ENCODE data around the gene MRTO4. TPM values are rescaled to one million over a fixed set of nuclear protein-coding genes. Genes with fewer than 3 reads are reported as not detected.
"Not testable (repeated sequence)": the region's sequence is repeated elsewhere in the genome, so short reads cannot be mapped to it uniquely, and the experiment has no call there.

MRTO4 gene
- total RNA-seq, 2 donors from 2014 or later, result 17.6 to 27.7 TPM

DNA sequence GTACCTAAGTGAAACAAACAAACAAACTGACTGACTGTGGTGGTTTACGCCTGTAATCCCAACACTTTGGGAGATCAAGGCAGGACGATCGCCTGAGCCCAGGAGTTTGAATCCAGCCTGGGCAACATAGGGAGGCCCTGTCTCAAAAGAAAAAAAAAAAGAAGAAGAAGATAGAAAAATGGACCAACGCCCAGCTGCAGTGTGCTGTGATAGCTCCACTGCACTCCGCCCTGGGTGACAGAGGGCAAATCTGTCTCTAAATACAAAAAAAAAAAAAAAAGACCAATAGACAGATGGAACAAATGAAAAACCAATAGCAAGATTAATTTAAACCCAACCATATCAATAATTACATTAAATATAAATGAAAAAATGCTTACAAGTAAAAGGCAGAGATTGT lies 23.0 kb downstream of the MRTO4 start:
- no peaks in the 10 kb centered on the region for H3K36me3 ChIP-seq (replicated peaks in 1 of 2; ENCODE audit: insufficient read depth in 1 of 2, low read depth in 2 of 2)
- H3K27me3 ChIP-seq, result no peaks in the 10 kb centered on the region
- 87 to 97% methylated on average over 5 of the region's 5 CpGs for WGBS, 2 donors
- intact Hi-C loops (cut with DNase I), result no loop called here
- DNase-seq, result no peak
- peaks cover 38% of the 10 kb centered on the region for H3K4me1 ChIP-seq
- no peaks in the 10 kb centered on the region for H3K9me3 ChIP-seq
- no peak overlapping the region for H3K4me3 ChIP-seq
- no peak overlapping the region for H3K27ac ChIP-seq
- TF ChIP-seq CTCF (IDR thresholded peaks at IDR 0.05), result no peak
- no peak for TF ChIP-seq POLR2A (IDR thresholded peaks at IDR 0.05)
- ATAC-seq, result no peak

DNA sequence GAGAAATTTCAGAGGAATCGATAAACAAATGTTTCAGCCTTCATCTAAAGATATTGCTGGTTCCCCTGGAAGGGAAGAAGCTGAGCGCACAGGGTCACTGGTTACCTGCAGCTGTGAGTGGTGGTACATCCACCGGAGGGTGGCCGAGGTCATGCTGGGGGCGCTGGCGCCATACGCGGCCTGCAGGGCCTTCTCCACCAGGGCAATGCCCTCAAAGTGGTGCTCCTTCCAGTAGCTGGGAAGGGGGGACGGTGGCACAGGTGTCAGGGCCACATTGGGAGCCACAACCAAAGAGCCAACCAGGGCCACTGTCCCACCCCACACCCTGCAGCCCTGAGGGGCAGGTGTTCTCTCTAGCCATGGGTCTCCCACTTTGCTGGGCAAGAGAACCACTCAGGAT lies 32.3 kb downstream of the MRTO4 start:
- peaks cover 35% of the 10 kb centered on the region for H3K4me1 ChIP-seq
- no peaks in the 10 kb centered on the region for H3K27me3 ChIP-seq
- no peak overlapping the region for H3K4me3 ChIP-seq
- no peak for ATAC-seq
- TF ChIP-seq POLR2A (IDR thresholded peaks at IDR 0.05), result no peak
- TF ChIP-seq CTCF (IDR thresholded peaks at IDR 0.05), result no peak
- DNase-seq, result no peak
- H3K9me3 ChIP-seq, result no peaks in the 10 kb centered on the region
- WGBS, 2 donors, result 89 to 100% methylated on average over 7 to 9 of the region's 9 CpGs
- H3K36me3 ChIP-seq (replicated peaks in 1 of 2; ENCODE audit: insufficient read depth in 1 of 2, low read depth in 2 of 2), result peaks cover 0 to 2% of the 10 kb centered on the region in 2 donors
- peak overlapping the region in 1 of 4 donors; percentile 80 for H3K27ac ChIP-seq
- intact Hi-C loops (cut with DNase I), result no loop called here

DNA sequence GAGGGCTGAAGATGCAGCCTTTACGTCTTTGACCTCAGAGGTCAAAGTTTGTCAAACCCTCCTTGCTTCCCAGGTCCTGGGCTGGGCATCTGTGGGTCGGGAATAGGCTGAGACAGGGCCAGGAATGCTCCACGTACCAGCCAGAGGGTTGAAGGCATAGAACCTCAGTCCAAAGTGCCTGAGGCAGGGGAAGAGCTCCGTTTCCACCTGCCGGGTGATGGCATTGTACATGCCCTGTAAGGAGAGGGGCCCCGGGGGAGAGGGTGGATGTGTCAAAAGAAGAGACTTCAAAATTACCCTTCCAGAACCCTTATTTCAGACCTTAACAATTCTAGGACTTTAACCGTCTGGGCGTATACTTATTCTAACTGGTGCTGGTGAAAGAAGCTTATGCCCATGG lies 33.3 kb downstream of the MRTO4 start:
- ATAC-seq, result no peak
- no peak for TF ChIP-seq POLR2A (IDR thresholded peaks at IDR 0.05)
- no peak for TF ChIP-seq CTCF (IDR thresholded peaks at IDR 0.05)
- Histone ChIP-seq H3K9me3 (no peaks in the 10 kb centered on the region), H3K36me3 (replicated peaks in 1 of 2; ENCODE audit: insufficient read depth in 1 of 2, low read depth in 2 of 2) (peaks cover 0 to 2% of the 10 kb centered on the region in 2 donors), H3K4me1 (peaks cover 45% of the 10 kb centered on the region), H3K4me3 (no peak overlapping the region), H3K27ac (peak overlapping the region; percentile 4 to 80 (median 42)), H3K27me3 (no peaks in the 10 kb centered on the region)
- no peak for DNase-seq
- 82 to 88% methylated on average over 6 to 8 of the region's 8 CpGs for WGBS, 2 donors
- intact Hi-C loops (cut with DNase I), result no loop called here

GRCh38 chr1:19285366-19285765 lies 33.8 kb downstream of the MRTO4 start:
- H3K4me3 ChIP-seq; H3K9me3 ChIP-seq; H3K36me3 ChIP-seq (replicated peaks in 1 of 2; ENCODE audit: insufficient read depth in 1 of 2, low read depth in 2 of 2); intact Hi-C loops (cut with DNase I); H3K27me3 ChIP-seq: not testable (repeated sequence)
- Histone ChIP-seq H3K27ac (peak overlapping the region; percentile 75 to 89 (median 79)), H3K4me1 (peaks cover 45% of the 10 kb centered on the region)
- ATAC-seq (peak; percentile 49), DNase-seq (peak; percentile 43 to 78 (median 66))
- WGBS, 2 donors, result 49 to 60% methylated on average over 1 to 3 of the region's 3 CpGs

GRCh38 chr1:19285807-19286206 lies 34.2 kb downstream of the MRTO4 start:
- DNase-seq, result peak in 2 of 4 donors; percentile 28 to 44
- H3K27me3 ChIP-seq; intact Hi-C loops (cut with DNase I); H3K36me3 ChIP-seq (replicated peaks in 1 of 2; ENCODE audit: insufficient read depth in 1 of 2, low read depth in 2 of 2); H3K9me3 ChIP-seq; H3K4me3 ChIP-seq: not testable (repeated sequence)
- peak in 1 of 3 donors; percentile 18 for TF ChIP-seq POLR2A (IDR thresholded peaks at IDR 0.05)
- WGBS, 2 donors, result 58% methylated on average over 3 of the region's 3 CpGs; no CpG with 5 or more reads in 1 of the 2 donors
- ATAC-seq, result peak; percentile 13
- H3K4me1 ChIP-seq, result peaks cover 45% of the 10 kb centered on the region
- peak overlapping the region; percentile 75 to 89 (median 79) for H3K27ac ChIP-seq
